SK-N-SH (cell line): ENCODE measurements around the gene CACNG4. TPM values are rescaled to one million over a fixed set of nuclear protein-coding genes. Genes with fewer than 3 reads are reported as not detected.

Experiments
- CTCF ChIA-PET: fragments of 300-600, 350-600 bp; formaldehyde crosslinking; extraction: SDS; loops from one replicate; lab custom pipeline; 2021; lab: Yijun Ruan, JAX
- POLR2A ChIA-PET: fragments of 350-600 bp; sonication (Branson Sonifier 250); formaldehyde crosslinking; extraction: SDS; loops from one replicate; lab custom pipeline; 2020; ENCODE audit warnings: antibody characterized with exemption, inconsistent platforms; lab: Yijun Ruan, JAX
- DNase-seq: peaks from one replicate; pipeline ENCODE4 v3.0.0; 2012
- H2AFZ ChIP-seq: fragments of 200-600 bp; sonication (generic); 2 replicates; pipeline ENCODE4 v1.8.1; 2016; ENCODE audit warnings: antibody characterized with exemption, mild to moderate bottlenecking, low read depth
- H3F3A ChIP-seq: fragments of 200-600 bp; sonication (generic); replicated peaks from 2 replicates; pipeline ENCODE3; 2016; ENCODE audit warnings: antibody characterized with exemption, mild to moderate bottlenecking; ENCODE audit not compliant: insufficient read depth
- H3K27ac ChIP-seq, 2 experiments: fragments of 200-500 bp in 1 of 2; fragments of 200-600 bp in 1 of 2; sonication (Bioruptor generic) in 1 of 2; sonication (generic), shearing (Covaris generic) in 1 of 2; 2 replicates each; pipeline versions ENCODE4 v1.5.1 to v1.6.1; 2014 to 2016; ENCODE audit warnings: low read depth in 2 of 2, inconsistent platforms in 1 of 2, low read length in 1 of 2, mild to moderate bottlenecking in 1 of 2, mixed read lengths in 1 of 2
- H3K27me3 ChIP-seq: fragments of 200-600 bp; sonication (generic), shearing (Covaris generic); 2 replicates; pipeline ENCODE4 v1.6.1; 2016; ENCODE audit warnings: mixed run types; ENCODE audit not compliant: insufficient read depth
- H3K36me3 ChIP-seq, 2 experiments: fragments of 200-500 bp in 1 of 2; fragments of 200-600 bp in 1 of 2; sonication (Bioruptor generic) in 1 of 2; sonication (generic) in 1 of 2; replicated peaks in 1 of 2; 2 replicates each; pipeline versions ENCODE3 to v1.5.1; 2014 to 2016; ENCODE audit warnings: low read length in 1 of 2, mild to moderate bottlenecking in 1 of 2; ENCODE audit not compliant: insufficient read depth in 2 of 2, control insufficient read depth in 1 of 2
- H3K4me1 ChIP-seq, 2 experiments: fragments of 200-500 bp in 1 of 2; fragments of 200-600 bp in 1 of 2; sonication (Bioruptor generic) in 1 of 2; sonication (generic), shearing (Covaris generic) in 1 of 2; 2 replicates each; pipeline versions ENCODE4 v1.5.1 to v1.6.1; 2014 to 2016; ENCODE audit warnings: low read depth in 1 of 2, low read length in 1 of 2, mixed run types in 1 of 2; ENCODE audit not compliant: insufficient read depth in 2 of 2, control insufficient read depth in 1 of 2
- H3K4me2 ChIP-seq: fragments of 200-600 bp; sonication (generic), shearing (Covaris generic); 2 replicates; pipeline ENCODE4 v1.6.1; 2017; ENCODE audit warnings: mixed run types
- H3K4me3 ChIP-seq, 2 experiments: fragments of 200-500 bp in 1 of 2; fragments of 200-600 bp in 1 of 2; sonication (Bioruptor generic) in 1 of 2; sonication (generic), shearing (Covaris generic) in 1 of 2; 2 replicates each; pipeline versions ENCODE4 v1.5.1 to v1.8.1; 2014 to 2016; ENCODE audit warnings: low read depth in 2 of 2, inconsistent platforms in 1 of 2, low read length in 1 of 2, mild to moderate bottlenecking in 1 of 2, mixed read lengths in 1 of 2, moderate library complexity in 1 of 2
- H3K79me2 ChIP-seq: fragments of 200-600 bp; sonication (generic); 2 replicates; pipeline ENCODE4 v1.8.1; 2017; ENCODE audit warnings: mild to moderate bottlenecking; ENCODE audit not compliant: insufficient read depth
- H3K9ac ChIP-seq: fragments of 200-600 bp; sonication (generic); 2 replicates; pipeline ENCODE4 v1.6.1; 2017; ENCODE audit warnings: mixed run types
- H3K9me2 ChIP-seq: fragments of 200-600 bp; sonication (generic); 2 replicates; pipeline ENCODE4 v1.6.1; 2017; ENCODE audit warnings: mixed run types
- H3K9me3 ChIP-seq: fragments of 200-600 bp; sonication (generic); 2 replicates; pipeline ENCODE4 v1.6.1; 2017; ENCODE audit warnings: mixed run types, mild to moderate bottlenecking, moderate library complexity
- H4K20me1 ChIP-seq: fragments of 200-600 bp; sonication (generic); 2 replicates; pipeline ENCODE4 v1.6.1; 2017; ENCODE audit warnings: mild to moderate bottlenecking, mixed run types; ENCODE audit not compliant: insufficient read depth
- CHD2 ChIP-seq: fragments of 150-350 bp; IDR thresholded peaks from 2 replicates; pipeline ENCODE4 v1.6.1; 2018; ENCODE audit warnings: low read length; ENCODE audit not compliant: partially characterized antibody
- EP300 ChIP-seq, 2 experiments: IDR thresholded peaks; 2 replicates each; pipeline versions ENCODE4 v1.4.0 to v1.6.1; 2012; ENCODE audit warnings: borderline replicate concordance in 1 of 2, low read depth in 1 of 2, low read length in 1 of 2
- FOSL2 ChIP-seq: IDR thresholded peaks from 2 replicates; pipeline ENCODE4 v1.4.0; 2012; ENCODE audit warnings: low read depth, mild to moderate bottlenecking, moderate library complexity, borderline replicate concordance
- FOXM1 ChIP-seq: IDR thresholded peaks from 2 replicates; pipeline ENCODE4 v1.4.0; 2012; ENCODE audit warnings: low read depth, mild to moderate bottlenecking
- GABPA ChIP-seq: IDR thresholded peaks from 2 replicates; pipeline ENCODE4 v1.4.0; 2012; ENCODE audit warnings: low read depth, mild to moderate bottlenecking
- MEF2A ChIP-seq: IDR thresholded peaks from 2 replicates; pipeline ENCODE4 v1.4.0; 2012; ENCODE audit warnings: low read depth, borderline replicate concordance
- MXI1 ChIP-seq: IDR thresholded peaks from 2 replicates; pipeline ENCODE4 v1.6.1; 2012; ENCODE audit warnings: mild to moderate bottlenecking, low read depth, low read length, improper control_type of control experiment
- NRF1 ChIP-seq: IDR thresholded peaks from 2 replicates; pipeline ENCODE4 v1.6.1; 2012; ENCODE audit warnings: low read depth, mild to moderate bottlenecking, low read length
- PBX3 ChIP-seq: IDR thresholded peaks from 2 replicates; pipeline ENCODE4; 2012
- RAD21 ChIP-seq: IDR thresholded peaks from 2 replicates; pipeline ENCODE4 v1.6.1; 2012; ENCODE audit warnings: mild to moderate bottlenecking, low read length
- RCOR1 ChIP-seq: fragments of 150-350 bp; IDR thresholded peaks from 2 replicates; pipeline ENCODE4 v1.6.1; 2017; ENCODE audit warnings: antibody characterized with exemption, low read length
- RFX5 ChIP-seq: IDR thresholded peaks from 2 replicates; pipeline ENCODE4 v1.6.1; 2012; ENCODE audit warnings: mild to moderate bottlenecking, improper control_type of control experiment, low read length
- SMC3 ChIP-seq: IDR thresholded peaks from 2 replicates; pipeline ENCODE4 v1.6.1; 2012; ENCODE audit warnings: low read depth, low read length, improper control_type of control experiment
- TCF12 ChIP-seq: IDR thresholded peaks from 2 replicates; pipeline ENCODE4 v1.4.0; 2012
- TEAD4 ChIP-seq: IDR thresholded peaks from 2 replicates; pipeline ENCODE4 v1.4.0; 2012; ENCODE audit warnings: mild to moderate bottlenecking, borderline replicate concordance; ENCODE audit not compliant: insufficient read depth
- USF1 ChIP-seq: IDR thresholded peaks from 2 replicates; pipeline ENCODE4 v1.4.0; 2012; ENCODE audit warnings: low read depth, borderline replicate concordance
- USF2 ChIP-seq: fragments of 150-350 bp; IDR thresholded peaks from 2 replicates; pipeline ENCODE4 v1.6.1; 2017; ENCODE audit warnings: antibody characterized with exemption, low read length, low read depth, borderline replicate concordance
- YY1 ChIP-seq: IDR thresholded peaks from 2 replicates; pipeline ENCODE4 v1.4.0; 2012; ENCODE audit warnings: low read depth, mild to moderate bottlenecking
- ZBTB33 ChIP-seq: IDR thresholded peaks from 2 replicates; pipeline ENCODE4 v1.4.0; 2012; ENCODE audit warnings: low read depth, borderline replicate concordance
- whole genome bisulfite sequencing: methylation state at CpG from one replicate; pipeline ENCODE4 v1.1.6; 2017; ENCODE audit warnings: low lambda C conversion rate; 5-methylcytosine and 5-hydroxymethylcytosine counted together
- polyA plus RNA-seq, 3 experiments: library from polyadenylated mRNA; depleted of rRNA; stranded (reverse); fragments of >200 nt; gene quantifications; 2 replicates each; pipeline ENCODE4 v1.2.3, GENCODE V29; 2012

The CACNG4 gene
- polyA plus RNA-seq, 1 of the 3 experiments (the other 2 are of a cell fraction), result 13.2 TPM

GRCh38 chr17:67041941-67042899 lies 77.7 kb downstream of the CACNG4 start:
- 75% methylated on average over 11 of the region's 11 CpGs for WGBS
- Histone ChIP-seq H3K79me2 (no peaks in the 10 kb centered on the region), H2AFZ (no peak overlapping the region), H3K27me3 (no peaks in the 10 kb centered on the region; the same call in 1 of the 2 replicates), H3K9ac (no peak overlapping the region), H4K20me1 (no peaks in the 10 kb centered on the region), H3K4me3 (no peak overlapping the region), H3K9me3 (no peaks in the 10 kb centered on the region), H3K27ac (no peak overlapping the region), H3K36me3 (no peaks in the 10 kb centered on the region), H3F3A (no peaks in the 10 kb centered on the region), H3K4me1 (no peaks in the 10 kb centered on the region; a peak in 1 of 4 replicates), H3K9me2 (no peaks in the 10 kb centered on the region), H3K4me2 (no peak overlapping the region)
- POLR2A ChIA-PET, result interaction anchor here (0.9 to 1.3 kb wide), 2 partner anchors 12 to 23 kb away, joined by 4 to 5 read pairs; no protein-coding TSS in a partner anchor
- TF ChIP-seq TCF12 (no peak), MXI1 (no peak), EP300 (IDR thresholded peaks at IDR 0.05; ENCODE audit: borderline replicate concordance in 1 of 2, low read depth in 1 of 2, low read length in 1 of 2) (no peak), YY1 (no peak), NRF1 (no peak), USF2 (no peak), TEAD4 (no peak), RFX5 (no peak), FOXM1 (no peak), FOSL2 (no peak), ZBTB33 (no peak), RAD21 (no peak)
- CTCF ChIA-PET, result interaction anchor here (0.5 to 1.8 kb wide), 10 partner anchors 10 to 326 kb away, joined by 3 to 4 read pairs (median 3); no protein-coding TSS in a partner anchor
- DNase-seq, result peak; percentile 41

GRCh38 chr17:67043283-67043682 lies 78.8 kb downstream of the CACNG4 start:
- H3K4me2 ChIP-seq, result no peak overlapping the region
- no peak for TF ChIP-seq MEF2A
- TF ChIP-seq GABPA, result no peak
- TF ChIP-seq USF1, result no peak
- TF ChIP-seq SMC3, result no peak
- no peak for TF ChIP-seq RFX5
- no peak for TF ChIP-seq CHD2
- TF ChIP-seq PBX3, result no peak
- no peak for TF ChIP-seq EP300 (IDR thresholded peaks at IDR 0.05; ENCODE audit: borderline replicate concordance in 1 of 2, low read depth in 1 of 2, low read length in 1 of 2)
- TF ChIP-seq FOSL2, result no peak
- TF ChIP-seq RCOR1, result no peak
- H3K9ac ChIP-seq, result no peak overlapping the region
- no peaks in the 10 kb centered on the region; a peak in 1 of 4 replicates for H3K4me1 ChIP-seq
- H2AFZ ChIP-seq, result no peak overlapping the region
- ChIA-PET CTCF (interaction anchor here (1.5 kb wide), 1 partner anchor 315 kb away, joined by 4 read pairs; no protein-coding TSS in a partner anchor), POLR2A (no interaction called here)
- H4K20me1 ChIP-seq, result no peaks in the 10 kb centered on the region
- H3K9me3 ChIP-seq, result peaks cover 1% of the 10 kb centered on the region; the same call in 1 of the 2 replicates
- no peak for DNase-seq
- WGBS, result 69% methylated on average over 12 of the region's 12 CpGs
- no peaks in the 10 kb centered on the region for H3F3A ChIP-seq
- no peak overlapping the region for H3K27ac ChIP-seq
- no peak overlapping the region for H3K4me3 ChIP-seq
- H3K79me2 ChIP-seq, result no peaks in the 10 kb centered on the region
- no peaks in the 10 kb centered on the region for H3K9me2 ChIP-seq
- no peaks in the 10 kb centered on the region; the same call in 1 of the 2 replicates for H3K27me3 ChIP-seq
- no peaks in the 10 kb centered on the region for H3K36me3 ChIP-seq
